K562 (cell line): ENCODE measurements around the gene ATP5PF. TPM values are rescaled to one million over a fixed set of nuclear protein-coding genes. Genes with fewer than 3 reads are reported as not detected.

Experiments used
- BACH1 ChIP-seq: fragments of 200-800 bp; sonication (Bioruptor generic); IDR thresholded peaks from 2 replicates; pipeline ENCODE4 v1.6.1; 2016; ENCODE audit warnings: missing genetic modification characterization, missing compliant biosample characterization
- CBFA2T3 ChIP-seq: fragments of 450-650 bp; IDR thresholded peaks from 2 replicates; pipeline ENCODE4 v1.6.1; 2017
- CBX5 ChIP-seq: IDR thresholded peaks from 2 replicates; pipeline ENCODE4 v1.6.1; 2014; ENCODE audit warnings: low read depth, borderline replicate concordance
- DIDO1 ChIP-seq: fragments of 450-650 bp; IDR thresholded peaks from 2 replicates; pipeline ENCODE4 v1.6.1; 2016; ENCODE audit warnings: low read depth, missing biosample characterization, missing genetic modification characterization
- EP300 ChIP-seq: IDR thresholded peaks from 2 replicates; pipeline ENCODE4 v1.6.1; 2012; ENCODE audit warnings: low read length, improper control_type of control experiment
- ETS2 ChIP-seq: IDR thresholded peaks from 2 replicates; pipeline ENCODE4 v1.6.1; 2016; ENCODE audit warnings: borderline replicate concordance, missing genetic modification characterization, mild to moderate bottlenecking, moderate library complexity, missing compliant biosample characterization; ENCODE audit not compliant: poor library complexity, severe bottlenecking
- GTF2E2 ChIP-seq: fragments of 200-800 bp; sonication (Bioruptor generic); IDR thresholded peaks from 2 replicates; pipeline ENCODE4 v1.6.1; 2016; ENCODE audit warnings: missing genetic modification characterization, missing compliant biosample characterization
- NBN ChIP-seq: fragments of 450-650 bp; IDR thresholded peaks from 2 replicates; pipeline ENCODE4 v1.6.1; 2016; ENCODE audit warnings: low read depth, mild to moderate bottlenecking
- NCOA6 ChIP-seq: fragments of 450-650 bp; IDR thresholded peaks from 2 replicates; pipeline ENCODE4 v1.6.1; 2017; ENCODE audit warnings: mild to moderate bottlenecking
- POLR3A ChIP-seq: IDR thresholded peaks from 2 replicates; pipeline ENCODE4 v1.6.1; 2011; ENCODE audit warnings: borderline replicate concordance, mild to moderate bottlenecking, moderate library complexity; ENCODE audit not compliant: insufficient read length, insufficient read depth; ENCODE audit errors: extremely low read depth
- SOX6 ChIP-seq: fragments of 450-650 bp; IDR thresholded peaks from 2 replicates; pipeline ENCODE4 v1.6.1; 2014; ENCODE audit warnings: mild to moderate bottlenecking
- STAT5B ChIP-seq: fragments of 250-450 bp; sonication (Bioruptor Pico); IDR thresholded peaks from 2 replicates; pipeline ENCODE4 v1.8.0; 2021; ENCODE audit warnings: mild to moderate bottlenecking, inconsistent platforms
- ZKSCAN3 ChIP-seq: fragments of 250-450 bp; sonication (Bioruptor Pico); IDR thresholded peaks from 2 replicates; pipeline ENCODE4 v1.4.0; 2020
- ZNF121 ChIP-seq: sonication (generic); formaldehyde crosslinking; conservative IDR thresholded peaks from 2 replicates; pipeline ENCODE4 v1.8.0; 2022; ENCODE audit warnings: missing genetic modification reagents
- ZNF133 ChIP-seq: fragments of 250-450 bp; sonication (Bioruptor Pico); IDR thresholded peaks from 2 replicates; pipeline ENCODE4 v1.4.0; 2020; ENCODE audit warnings: mild to moderate bottlenecking
- polyA plus RNA-seq, 8 experiments: library from polyadenylated mRNA; depleted of rRNA in 4 of 8; stranded (reverse) in 5 of 8; unstranded in 3 of 8; fragments of >200 nt; fragmentation: Nextera tagmentation in 2 of 8; fragmentation: Illumina TruSeq in 1 of 8; extraction: Ambion mirVana in 2 of 8; extraction: Trizol in 1 of 8; gene quantifications; 2 replicates each; pipeline versions ENCODE4 v1.2.1 to v1.2.3, GENCODE V29; 2011 to 2014; ENCODE audit warnings: inconsistent platforms in 1 of 8, missing spikeins in 1 of 8
- total RNA-seq, 7 experiments: library from RNA; depleted of rRNA in 6 of 7; stranded (reverse); fragments of >200 nt in 6 of 7; fragmentation: Illumina TruSeq in 2 of 7; extraction: Trizol in 2 of 7; gene quantifications; 2 replicates each; pipeline versions ENCODE4 v1.2.1 to v1.2.3, GENCODE V29; 2011 to 2021; ENCODE audit warnings: low replicate concordance in 1 of 7
- TF ChIP-seq, protein P1 (sequence below), 2 experiments: fragments of 450-650 bp in 1 of 2; sonication (generic) in 1 of 2; formaldehyde crosslinking in 1 of 2; IDR thresholded peaks; 2 replicates each; pipeline versions ENCODE4 v1.7.1 to v1.9.0; 2016 to 2022; ENCODE audit warnings: inconsistent platforms in 1 of 2, mild to moderate bottlenecking in 1 of 2, missing genetic modification reagents in 1 of 2
- TF ChIP-seq, protein P2 (sequence below): fragments of 200-400 bp; formaldehyde crosslinking; IDR thresholded peaks from 2 replicates; pipeline ENCODE4 v1.6.1; 2017; ENCODE audit warnings: mild to moderate bottlenecking, low read depth, low read length, moderate library complexity

The ATP5PF gene
- total and polyA plus RNA-seq, 9 of the 15 experiments (the other 6 are each of a cell fraction or from before 2014, with no cell fraction given), result 242 to 2,488 (median 533) TPM

DNA sequence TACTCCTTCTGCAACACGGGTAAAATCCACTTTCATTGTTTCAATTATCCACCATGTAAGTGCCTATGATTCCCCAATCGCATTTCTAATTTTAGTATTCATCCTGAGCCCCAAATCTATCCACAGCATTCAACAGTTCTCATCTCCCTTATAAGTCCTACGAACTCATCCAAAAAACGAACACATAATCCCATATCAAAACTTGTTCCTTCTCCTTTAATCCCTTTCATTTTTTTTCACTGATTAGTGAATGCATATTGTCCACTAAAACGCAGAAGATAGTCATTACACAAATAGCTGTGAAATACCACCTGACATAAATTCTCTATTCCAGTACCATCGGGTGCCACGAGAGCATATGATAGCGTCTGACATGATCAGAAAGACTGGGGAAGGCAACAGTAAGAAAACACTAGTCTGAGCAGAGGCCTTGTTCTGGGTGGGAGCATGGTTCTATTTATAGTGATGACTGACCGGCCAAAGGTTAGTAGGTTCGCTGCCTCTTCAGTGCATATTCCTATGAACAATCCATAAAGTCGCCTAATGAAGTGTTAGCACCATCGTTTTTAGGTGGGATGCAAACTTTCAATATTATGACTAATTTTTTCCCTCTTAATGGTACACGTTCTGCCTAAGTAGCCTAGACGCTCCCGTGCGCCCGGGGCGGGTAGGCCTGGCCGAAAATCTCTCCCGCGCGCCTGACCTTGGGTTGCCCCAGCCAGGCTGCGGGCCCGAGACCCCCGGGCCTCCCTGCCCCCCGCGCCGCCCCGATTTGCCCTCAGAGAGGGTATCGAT, 648 bp downstream of the ATP5PF start (continued):
- TF ChIP-seq GTF2E2 (tag) (peak; percentile 54; the same call in 1 of the 2 replicates), NBN (no peak), CBX5 (no peak), ZNF121 (CRISPR knock-in tag) (no peak), CBFA2T3 (no peak), ZNF133 (CRISPR knock-in tag) (no peak), BACH1 (no peak), POLR3A (no peak), ZKSCAN3 (CRISPR knock-in tag) (no peak), SOX6 (no peak), STAT5B (CRISPR knock-in tag) (no peak), NCOA6 (0 out of 2 replicates have a peak, but pooled peaks have one; percentile 18), DIDO1 (tag) (no peak), ETS2 (tag) (no peak), EP300 (no peak)
- TF ChIP-seq, protein P1, sequence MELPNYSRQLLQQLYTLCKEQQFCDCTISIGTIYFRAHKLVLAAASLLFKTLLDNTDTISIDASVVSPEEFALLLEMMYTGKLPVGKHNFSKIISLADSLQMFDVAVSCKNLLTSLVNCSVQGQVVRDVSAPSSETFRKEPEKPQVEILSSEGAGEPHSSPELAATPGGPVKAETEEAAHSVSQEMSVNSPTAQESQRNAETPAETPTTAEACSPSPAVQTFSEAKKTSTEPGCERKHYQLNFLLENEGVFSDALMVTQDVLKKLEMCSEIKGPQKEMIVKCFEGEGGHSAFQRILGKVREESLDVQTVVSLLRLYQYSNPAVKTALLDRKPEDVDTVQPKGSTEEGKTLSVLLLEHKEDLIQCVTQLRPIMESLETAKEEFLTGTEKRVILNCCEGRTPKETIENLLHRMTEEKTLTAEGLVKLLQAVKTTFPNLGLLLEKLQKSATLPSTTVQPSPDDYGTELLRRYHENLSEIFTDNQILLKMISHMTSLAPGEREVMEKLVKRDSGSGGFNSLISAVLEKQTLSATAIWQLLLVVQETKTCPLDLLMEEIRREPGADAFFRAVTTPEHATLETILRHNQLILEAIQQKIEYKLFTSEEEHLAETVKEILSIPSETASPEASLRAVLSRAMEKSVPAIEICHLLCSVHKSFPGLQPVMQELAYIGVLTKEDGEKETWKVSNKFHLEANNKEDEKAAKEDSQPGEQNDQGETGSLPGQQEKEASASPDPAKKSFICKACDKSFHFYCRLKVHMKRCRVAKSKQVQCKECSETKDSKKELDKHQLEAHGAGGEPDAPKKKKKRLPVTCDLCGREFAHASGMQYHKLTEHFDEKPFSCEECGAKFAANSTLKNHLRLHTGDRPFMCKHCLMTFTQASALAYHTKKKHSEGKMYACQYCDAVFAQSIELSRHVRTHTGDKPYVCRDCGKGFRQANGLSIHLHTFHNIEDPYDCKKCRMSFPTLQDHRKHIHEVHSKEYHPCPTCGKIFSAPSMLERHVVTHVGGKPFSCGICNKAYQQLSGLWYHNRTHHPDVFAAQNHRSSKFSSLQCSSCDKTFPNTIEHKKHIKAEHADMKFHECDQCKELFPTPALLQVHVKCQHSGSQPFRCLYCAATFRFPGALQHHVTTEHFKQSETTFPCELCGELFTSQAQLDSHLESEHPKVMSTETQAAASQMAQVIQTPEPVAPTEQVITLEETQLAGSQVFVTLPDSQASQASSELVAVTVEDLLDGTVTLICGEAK (IDR thresholded peaks at IDR 0.05), result no peak; the same call in 1 of the 2 replicates
- TF ChIP-seq, protein P1 (CRISPR knock-in tag; IDR thresholded peaks at IDR 0.05), result no peak
- TF ChIP-seq, protein P2, sequence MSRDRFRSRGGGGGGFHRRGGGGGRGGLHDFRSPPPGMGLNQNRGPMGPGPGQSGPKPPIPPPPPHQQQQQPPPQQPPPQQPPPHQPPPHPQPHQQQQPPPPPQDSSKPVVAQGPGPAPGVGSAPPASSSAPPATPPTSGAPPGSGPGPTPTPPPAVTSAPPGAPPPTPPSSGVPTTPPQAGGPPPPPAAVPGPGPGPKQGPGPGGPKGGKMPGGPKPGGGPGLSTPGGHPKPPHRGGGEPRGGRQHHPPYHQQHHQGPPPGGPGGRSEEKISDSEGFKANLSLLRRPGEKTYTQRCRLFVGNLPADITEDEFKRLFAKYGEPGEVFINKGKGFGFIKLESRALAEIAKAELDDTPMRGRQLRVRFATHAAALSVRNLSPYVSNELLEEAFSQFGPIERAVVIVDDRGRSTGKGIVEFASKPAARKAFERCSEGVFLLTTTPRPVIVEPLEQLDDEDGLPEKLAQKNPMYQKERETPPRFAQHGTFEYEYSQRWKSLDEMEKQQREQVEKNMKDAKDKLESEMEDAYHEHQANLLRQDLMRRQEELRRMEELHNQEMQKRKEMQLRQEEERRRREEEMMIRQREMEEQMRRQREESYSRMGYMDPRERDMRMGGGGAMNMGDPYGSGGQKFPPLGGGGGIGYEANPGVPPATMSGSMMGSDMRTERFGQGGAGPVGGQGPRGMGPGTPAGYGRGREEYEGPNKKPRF, result no peak
